Uterus (tissue), 2 donors: ENCODE results near the gene RRP8.

Experiments used
- POLR2A ChIP-seq, 2 donors: fragments of 450-650 bp; IDR thresholded peaks; one replicate each; pipeline ENCODE4 v1.6.1; 2016; ENCODE audit warnings: antibody characterized with exemption in 2 of 2, mild to moderate bottlenecking in 1 of 2, moderate library complexity in 1 of 2
- TF ChIP-seq, protein P1 (sequence below), 4 experiments: fragments of 200-600 bp in 2 of 4; fragments of 450-650 bp in 2 of 4; sonication (generic) in 2 of 4; IDR thresholded peaks; one replicate each; pipeline ENCODE4 v1.5.1; 2016 to 2019; ENCODE audit warnings: antibody characterized with exemption in 4 of 4, mild to moderate bottlenecking in 2 of 4, moderate library complexity in 1 of 4

DNA sequence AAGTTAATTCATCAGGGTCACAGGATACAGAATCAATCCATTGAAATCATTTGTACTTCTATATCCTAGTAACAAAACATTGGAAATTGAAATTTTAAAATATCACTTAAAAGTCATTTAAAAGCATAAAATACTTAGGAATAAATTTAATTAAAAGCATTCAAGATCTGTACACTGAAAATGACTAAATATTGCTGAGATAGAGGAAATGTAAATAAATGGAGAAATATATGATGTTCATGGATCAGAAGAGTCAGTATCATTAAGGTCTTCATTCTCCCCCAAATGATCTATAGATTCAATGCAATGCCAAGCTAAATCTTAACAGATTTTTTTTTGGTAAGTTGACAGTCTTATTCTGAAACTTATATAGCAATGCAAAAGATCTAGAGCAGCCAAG, 49.8 kb downstream of the RRP8 start:
- TF ChIP-seq, protein P1, sequence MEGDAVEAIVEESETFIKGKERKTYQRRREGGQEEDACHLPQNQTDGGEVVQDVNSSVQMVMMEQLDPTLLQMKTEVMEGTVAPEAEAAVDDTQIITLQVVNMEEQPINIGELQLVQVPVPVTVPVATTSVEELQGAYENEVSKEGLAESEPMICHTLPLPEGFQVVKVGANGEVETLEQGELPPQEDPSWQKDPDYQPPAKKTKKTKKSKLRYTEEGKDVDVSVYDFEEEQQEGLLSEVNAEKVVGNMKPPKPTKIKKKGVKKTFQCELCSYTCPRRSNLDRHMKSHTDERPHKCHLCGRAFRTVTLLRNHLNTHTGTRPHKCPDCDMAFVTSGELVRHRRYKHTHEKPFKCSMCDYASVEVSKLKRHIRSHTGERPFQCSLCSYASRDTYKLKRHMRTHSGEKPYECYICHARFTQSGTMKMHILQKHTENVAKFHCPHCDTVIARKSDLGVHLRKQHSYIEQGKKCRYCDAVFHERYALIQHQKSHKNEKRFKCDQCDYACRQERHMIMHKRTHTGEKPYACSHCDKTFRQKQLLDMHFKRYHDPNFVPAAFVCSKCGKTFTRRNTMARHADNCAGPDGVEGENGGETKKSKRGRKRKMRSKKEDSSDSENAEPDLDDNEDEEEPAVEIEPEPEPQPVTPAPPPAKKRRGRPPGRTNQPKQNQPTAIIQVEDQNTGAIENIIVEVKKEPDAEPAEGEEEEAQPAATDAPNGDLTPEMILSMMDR (IDR thresholded peaks at IDR 0.05) = no peak
- no peak for TF ChIP-seq POLR2A (IDR thresholded peaks at IDR 0.05)
